ENCODE measurements around the gene EN2.

The EN2 gene

GRCh38 chr7:155451840-155452239, 6.1 kb upstream of the EN2 start:
- no peak for DNase-seq

GRCh38 chr7:155452505-155453295, 5.2 kb upstream of the EN2 start:
- no peak for DNase-seq

- DNase-seq, result no peak
Measured at GRCh38 chr7:155453296-155454182, 4.4 kb upstream of the EN2 start.

DNA sequence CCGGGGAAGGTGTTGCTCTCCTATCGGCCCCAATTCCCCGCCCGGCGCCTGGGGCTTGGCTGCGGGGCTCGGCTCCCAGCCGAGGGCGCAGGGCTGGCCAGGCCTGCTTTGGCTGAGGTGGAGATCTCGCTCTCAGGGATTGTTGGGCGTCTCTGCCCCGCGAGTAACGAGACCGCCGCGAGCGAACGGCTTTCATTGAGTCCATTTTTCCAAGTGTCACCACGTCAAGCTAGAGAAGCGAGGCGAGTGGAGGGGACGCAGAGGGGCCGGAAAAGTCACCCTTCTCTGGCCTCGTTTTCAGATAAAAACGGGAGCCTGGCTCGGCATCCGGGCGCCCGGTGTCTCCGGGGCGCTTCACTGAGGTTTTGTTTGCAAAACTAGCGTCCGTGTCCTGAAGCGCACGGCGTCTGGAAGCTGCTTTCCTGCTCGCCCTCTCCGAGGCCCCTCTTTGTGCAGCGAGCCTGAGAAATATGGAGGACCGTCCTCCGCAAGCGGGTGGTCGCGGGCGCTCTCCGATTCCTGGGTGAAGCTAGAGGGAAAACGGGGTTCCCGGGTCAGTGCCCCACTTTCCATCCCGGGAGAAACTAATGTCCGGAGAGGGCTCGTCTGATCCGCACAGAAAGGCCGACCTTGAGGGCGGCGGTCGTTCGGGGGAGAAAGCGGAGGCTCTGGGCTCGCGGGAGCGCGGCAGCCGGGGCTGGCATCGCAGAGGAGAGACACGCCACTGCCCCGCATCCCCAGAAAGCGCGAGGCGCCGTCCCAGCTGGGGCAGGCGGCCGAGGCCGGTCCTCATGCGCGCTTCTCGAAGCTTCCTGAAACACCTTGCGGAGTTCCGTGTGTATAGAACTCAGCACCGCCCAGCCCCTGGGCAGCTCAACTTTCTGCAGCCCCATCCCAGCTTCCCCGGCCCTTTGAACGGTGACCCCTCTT, 3.5 kb upstream of the EN2 start:
- DNase-seq, result no peak

DNA sequence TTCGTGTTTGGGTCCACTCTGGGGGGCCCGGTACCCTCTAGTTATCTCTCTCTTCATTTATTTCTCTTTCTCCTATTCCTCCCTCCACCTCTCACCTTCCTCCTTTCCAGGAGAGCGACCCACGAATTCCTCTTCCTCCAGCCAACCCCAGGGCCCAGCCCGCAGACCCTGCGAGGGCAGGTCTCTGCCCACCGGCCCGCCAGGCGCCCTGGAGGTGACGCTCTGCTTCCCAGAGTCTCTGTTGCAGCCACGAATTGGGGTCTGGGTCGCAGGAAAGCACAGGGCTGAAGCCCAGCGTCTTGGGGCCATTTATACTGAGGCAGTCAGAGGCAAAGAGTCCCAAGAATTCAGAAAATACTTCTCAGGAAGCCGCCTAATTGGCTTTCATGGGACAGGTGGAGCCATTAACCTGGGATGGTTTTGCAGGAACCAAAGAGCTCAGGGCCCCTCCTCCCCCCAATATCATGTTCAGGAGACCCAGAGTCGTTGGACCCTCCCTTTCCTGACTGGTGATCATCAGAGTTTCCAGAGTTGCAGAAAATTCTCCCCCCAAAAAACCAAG, 2.7 kb upstream of the EN2 start:
- DNase-seq, result no peak

- DNase-seq, result no peak
Measured at GRCh38 chr7:155455776-155456737, 1.9 kb upstream of the EN2 start.

GRCh38 chr7:155456738-155457543, 988 bp upstream of the EN2 start:
- DNase-seq, result no peak

DNA sequence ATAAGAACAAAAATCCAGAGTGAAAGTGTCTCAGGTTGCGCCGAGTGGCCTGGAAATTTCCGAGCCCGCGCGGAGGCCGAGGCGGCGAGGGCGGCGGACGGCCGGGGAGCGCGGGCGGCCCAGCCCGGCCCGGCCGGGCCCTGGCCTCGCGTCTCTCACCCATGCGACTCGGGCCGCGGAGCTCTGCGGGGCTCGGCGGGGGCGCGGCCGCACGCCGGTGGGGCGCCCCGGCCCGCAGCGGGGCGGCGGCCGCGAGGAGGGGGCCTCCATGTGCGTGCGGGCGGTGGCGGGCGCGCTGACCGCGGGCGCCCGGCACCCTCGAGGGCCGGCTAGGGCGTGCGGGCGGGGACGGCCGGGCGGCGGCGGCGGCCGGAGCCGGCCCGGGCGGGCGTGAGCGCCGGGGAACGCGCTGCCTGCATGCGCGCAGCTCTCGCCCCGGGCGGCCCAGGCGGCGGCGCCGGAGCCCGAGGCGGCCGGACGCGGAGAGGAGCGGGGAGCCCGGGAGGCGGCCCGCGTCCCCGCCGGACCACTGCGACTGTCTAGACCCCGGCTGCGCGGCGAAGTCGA, 302 bp upstream of the EN2 start:
- no peak for DNase-seq

DNA sequence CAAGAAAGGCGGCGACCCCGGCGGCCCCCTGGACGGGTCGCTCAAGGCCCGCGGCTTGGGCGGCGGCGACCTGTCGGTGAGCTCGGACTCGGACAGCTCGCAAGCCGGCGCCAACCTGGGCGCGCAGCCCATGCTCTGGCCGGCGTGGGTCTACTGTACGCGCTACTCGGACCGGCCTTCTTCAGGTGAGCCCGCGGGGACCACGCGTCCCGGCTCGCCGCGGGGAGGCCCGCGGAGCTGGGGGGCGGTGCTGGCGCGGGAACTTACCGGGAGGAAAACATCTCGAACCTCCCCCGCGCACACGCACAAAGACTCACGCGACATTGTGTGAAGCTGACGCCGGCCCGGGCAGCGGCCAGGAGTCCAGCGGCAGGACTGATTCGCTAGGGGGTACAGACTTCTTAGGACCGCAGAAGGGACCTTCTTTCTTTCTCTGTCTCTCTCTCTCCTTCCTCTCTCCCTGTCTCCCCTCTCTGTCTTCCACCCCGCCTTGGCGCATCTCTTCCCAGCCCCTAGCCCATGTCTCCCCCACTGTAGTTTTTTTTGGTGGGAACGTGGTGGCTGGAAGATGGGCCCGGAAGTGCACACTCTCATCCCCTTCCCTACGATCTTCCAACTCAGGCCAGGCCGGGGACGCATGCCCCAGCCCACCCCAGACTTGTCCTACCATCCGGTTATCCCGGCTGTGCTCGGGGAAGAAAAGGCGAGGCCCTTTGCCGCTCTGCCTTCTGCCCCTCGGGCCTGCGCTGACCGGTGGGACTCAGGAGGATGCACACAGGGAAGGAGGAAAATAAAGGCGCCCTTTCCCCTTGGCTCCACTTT, 1.2 kb downstream of the EN2 start:
- DNase-seq, result no peak

GRCh38 chr7:155459700-155460461, 2.0 kb downstream of the EN2 start:
- no peak for DNase-seq

DNA sequence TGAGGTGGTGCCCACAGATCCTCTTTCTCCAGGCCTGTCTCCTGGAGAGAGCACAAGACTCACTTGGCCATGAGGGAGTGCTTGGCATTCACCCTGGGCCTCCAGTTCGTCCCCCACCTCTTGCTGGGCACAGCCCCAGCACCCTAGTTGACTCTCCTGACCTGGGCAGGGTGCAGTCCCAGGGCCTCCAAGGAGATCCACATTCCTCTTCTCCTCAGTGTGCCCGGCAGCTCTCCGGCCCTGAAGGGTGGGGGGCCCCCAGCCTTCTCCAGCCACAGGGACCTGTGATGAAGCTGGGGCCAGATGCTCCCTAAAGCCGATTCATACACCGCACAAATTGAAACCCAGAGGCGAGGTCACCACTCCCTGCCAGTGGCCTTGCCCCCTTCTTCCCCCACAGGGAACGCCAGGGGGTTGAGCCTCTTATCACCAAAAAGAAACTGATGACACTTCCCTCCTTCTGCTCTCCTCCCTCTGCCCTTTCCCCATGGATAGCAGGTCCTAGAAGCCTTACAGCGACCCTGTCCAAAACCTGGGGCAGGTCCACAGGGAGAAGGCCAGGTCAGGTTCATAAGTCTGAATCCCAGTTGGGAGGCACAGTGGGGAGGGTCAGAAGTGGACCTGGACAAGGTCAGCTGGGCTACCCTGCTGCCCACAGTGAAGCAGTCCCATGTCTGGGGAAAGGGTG, 3.1 kb downstream of the EN2 start:
- no peak for DNase-seq

DNA sequence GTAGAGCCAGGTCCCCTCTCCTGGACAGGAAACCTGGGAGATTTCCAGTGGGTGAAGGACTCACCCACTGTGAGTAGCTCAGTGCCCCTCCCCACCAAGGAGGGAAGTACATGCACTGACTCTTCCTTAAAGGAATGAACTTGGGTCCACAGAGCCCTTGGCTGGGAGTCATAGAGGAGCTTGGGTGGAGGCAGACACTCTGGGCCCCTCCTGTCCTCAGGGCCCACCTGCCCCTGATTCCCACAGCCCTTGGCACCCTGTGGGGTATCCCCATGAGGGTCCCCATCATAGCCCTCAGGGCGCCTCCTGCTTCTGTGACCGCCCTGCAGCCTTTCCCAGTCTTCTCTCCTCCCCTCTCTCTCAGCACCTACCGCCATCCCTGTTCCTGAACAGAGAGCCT, 3.7 kb downstream of the EN2 start:
- DNase-seq, result no peak

GRCh38 chr7:155462163-155462735, 4.3 kb downstream of the EN2 start:
- no peak for DNase-seq

DNA sequence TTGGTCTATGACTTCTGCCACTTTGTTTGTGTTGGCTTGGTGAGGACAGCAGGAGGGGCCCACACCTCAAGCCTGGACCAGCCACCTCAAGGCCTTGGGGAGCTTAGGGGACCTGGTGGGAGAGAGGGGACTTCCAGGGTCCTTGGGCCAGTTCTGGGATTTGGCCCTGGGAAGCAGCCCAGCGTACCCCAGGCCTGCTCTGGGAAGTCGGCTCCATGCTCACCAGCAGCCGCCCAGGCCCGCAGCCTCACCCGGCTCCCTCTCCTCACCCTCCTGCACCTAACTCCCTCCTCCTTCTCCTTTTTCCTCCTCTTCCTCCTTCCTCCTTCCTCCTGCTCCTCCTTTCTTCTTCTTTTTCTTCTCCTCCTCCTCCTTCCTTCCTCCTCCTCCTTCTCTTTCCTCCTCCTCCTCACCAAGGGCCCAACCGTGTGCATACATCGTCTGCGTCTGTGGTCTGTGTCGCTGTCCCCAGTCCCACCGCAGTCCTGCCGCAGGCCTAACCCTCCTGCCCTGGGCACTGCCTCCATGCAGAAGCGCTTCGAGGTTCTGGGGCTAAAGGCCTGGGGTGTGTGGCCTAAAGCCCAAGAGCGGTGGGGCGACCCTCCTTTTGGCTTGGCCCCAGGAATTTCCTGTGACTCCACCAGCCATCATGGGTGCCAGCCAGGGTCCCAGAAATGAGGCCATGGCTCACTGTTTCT, 5.3 kb downstream of the EN2 start:
- no peak for DNase-seq

- no peak for DNase-seq
Measured at GRCh38 chr7:155464183-155464582, 6.3 kb downstream of the EN2 start.

DNA sequence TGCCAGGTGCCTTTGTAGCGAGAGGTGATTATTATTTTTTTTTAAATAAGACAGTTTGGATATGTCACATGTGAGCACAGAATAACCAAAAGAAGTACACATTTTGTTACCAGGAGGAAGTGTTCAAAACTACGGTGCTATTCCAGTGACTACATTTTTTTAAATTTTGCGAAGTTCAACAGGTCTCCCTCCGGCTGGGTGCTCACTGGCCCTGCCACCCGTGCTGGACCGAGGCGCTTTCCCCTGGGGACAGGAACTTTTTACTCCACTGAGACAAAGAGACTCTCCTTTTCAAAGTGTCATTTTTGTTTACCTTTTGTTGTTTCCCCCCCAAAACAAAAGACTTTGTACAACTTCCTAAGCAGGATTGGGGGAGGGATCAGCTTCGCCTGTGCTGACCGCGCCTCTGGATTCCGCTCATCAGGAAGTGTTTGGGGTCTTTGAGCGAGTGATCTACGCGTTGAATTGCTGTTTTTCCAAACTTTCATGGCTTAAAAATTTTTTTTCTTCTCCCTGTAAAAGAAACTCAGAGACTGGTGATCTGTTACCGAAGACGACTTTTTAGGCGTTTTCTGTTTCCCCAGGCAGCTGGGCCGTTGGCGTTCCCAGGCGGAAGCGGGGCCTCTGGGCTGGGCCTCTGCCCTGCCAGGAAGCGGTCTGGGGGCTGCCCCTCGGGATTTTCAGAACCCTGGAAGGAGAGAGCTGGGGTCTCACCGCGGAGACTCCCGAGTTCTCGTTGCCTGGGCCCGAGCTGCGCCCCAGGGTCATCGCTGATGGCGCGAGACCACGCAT, 7.2 kb downstream of the EN2 start:
- no peak for DNase-seq
